IMR-90 (cell line): ENCODE results near the gene WDTC1.

Experiments
- BHLHE40 ChIP-seq: fragments of 150-350 bp; IDR thresholded peaks from 2 replicates; pipeline ENCODE4 v1.6.1; 2016; ENCODE audit warnings: mild to moderate bottlenecking, low read depth, low read length
- CTCF ChIP-seq: conservative IDR thresholded peaks from 2 replicates; pipeline ENCODE4 v1.5.1; 2012; ENCODE audit warnings: mild to moderate bottlenecking, low read depth, low read length, improper control_type of control experiment
- NFE2L2 ChIP-seq: fragments of 150-350 bp; IDR thresholded peaks from 2 replicates; pipeline ENCODE4 v1.6.1; 2016; ENCODE audit warnings: low read depth, mild to moderate bottlenecking, low read length
- POLR2A ChIP-seq: IDR thresholded peaks from 2 replicates; pipeline ENCODE4 v1.6.1; 2012; ENCODE audit warnings: mild to moderate bottlenecking, low read depth, low read length
- RFX5 ChIP-seq: IDR thresholded peaks from 2 replicates; pipeline ENCODE4 v1.8.0; 2012; ENCODE audit warnings: low read depth, mild to moderate bottlenecking, low read length, moderate library complexity
- SMC3 ChIP-seq: fragments of 150-350 bp; IDR thresholded peaks from 2 replicates; pipeline ENCODE4 v1.6.1; 2016; ENCODE audit warnings: low read depth, mild to moderate bottlenecking, antibody characterized with exemption, low read length, moderate library complexity

DNA sequence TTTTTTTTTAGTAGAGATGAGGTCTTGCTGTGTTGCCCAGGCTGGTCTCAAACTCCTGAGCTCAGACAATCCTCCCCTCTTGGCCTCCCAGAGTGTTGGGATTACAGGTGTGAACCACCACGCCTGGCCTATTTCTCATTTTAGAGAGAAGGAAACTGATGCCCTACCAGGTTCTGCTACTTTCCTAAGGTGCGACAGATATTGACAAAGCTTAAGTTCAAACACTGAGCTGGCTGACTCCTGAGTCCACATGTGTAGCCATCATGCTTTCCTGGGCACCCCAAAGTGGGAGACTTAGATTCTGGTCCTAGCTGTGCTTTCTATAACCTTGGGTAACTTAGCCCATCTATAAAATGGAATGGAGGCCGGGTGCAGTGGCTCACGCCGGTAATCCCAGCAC is 82.4 kb downstream of the WDTC1 start:
- TF ChIP-seq CTCF = no peak
- TF ChIP-seq BHLHE40 = no peak
- no peak for TF ChIP-seq NFE2L2
- TF ChIP-seq SMC3 = no peak
- no peak for TF ChIP-seq POLR2A
- TF ChIP-seq RFX5 = no peak
